Skin of body (tissue), 2 donors: ENCODE measurements around the gene NUP205. TPM values are rescaled to one million over a fixed set of nuclear protein-coding genes. Genes with fewer than 3 reads are reported as not detected.
A peak's percentile ranks its signal among the peaks of the same experiment; 100 is the strongest.
"Not testable (repeated sequence)": the region's sequence is repeated elsewhere in the genome, so short reads cannot be mapped to it uniquely, and the experiment has no call there.

Experiments
- DNase-seq: peaks from one replicate; lab custom pipeline; 2025; lab: John Stamatoyannopoulos, UW
- total RNA-seq: library from RNA; depleted of rRNA; stranded (reverse); fragments of >200 nt; gene quantifications from one replicate; pipeline ENCODE4 v1.2.3, GENCODE V29; 2014

The NUP205 gene
- total RNA-seq, 1 donor from 2014 or later, result 35.5 TPM

DNA sequence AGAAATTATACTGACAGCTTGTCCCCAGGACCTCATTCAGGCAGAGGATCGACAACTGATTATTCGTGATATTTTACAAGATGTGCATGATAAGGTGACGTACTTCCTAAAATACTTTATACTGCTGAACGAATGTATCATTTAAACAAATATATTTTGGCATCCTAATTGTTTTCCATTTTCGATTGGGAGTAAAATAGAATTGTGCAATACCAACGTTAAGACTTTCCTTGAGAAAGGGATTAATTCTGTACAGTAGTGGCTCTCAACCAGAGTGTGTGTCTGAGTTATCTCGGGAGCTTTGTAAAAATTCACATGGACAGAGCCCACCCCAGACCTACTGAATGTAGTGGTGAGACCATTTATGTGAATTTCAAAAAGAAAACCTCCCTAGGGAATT is 60.8 kb downstream of the NUP205 start:
- DNase-seq, result no peak

GRCh38 chr7:135620447-135620846 is 62.7 kb downstream of the NUP205 start:
- no peak for DNase-seq

GRCh38 chr7:135620980-135621850 is 63.5 kb downstream of the NUP205 start:
- peak; percentile 32 for DNase-seq

DNA sequence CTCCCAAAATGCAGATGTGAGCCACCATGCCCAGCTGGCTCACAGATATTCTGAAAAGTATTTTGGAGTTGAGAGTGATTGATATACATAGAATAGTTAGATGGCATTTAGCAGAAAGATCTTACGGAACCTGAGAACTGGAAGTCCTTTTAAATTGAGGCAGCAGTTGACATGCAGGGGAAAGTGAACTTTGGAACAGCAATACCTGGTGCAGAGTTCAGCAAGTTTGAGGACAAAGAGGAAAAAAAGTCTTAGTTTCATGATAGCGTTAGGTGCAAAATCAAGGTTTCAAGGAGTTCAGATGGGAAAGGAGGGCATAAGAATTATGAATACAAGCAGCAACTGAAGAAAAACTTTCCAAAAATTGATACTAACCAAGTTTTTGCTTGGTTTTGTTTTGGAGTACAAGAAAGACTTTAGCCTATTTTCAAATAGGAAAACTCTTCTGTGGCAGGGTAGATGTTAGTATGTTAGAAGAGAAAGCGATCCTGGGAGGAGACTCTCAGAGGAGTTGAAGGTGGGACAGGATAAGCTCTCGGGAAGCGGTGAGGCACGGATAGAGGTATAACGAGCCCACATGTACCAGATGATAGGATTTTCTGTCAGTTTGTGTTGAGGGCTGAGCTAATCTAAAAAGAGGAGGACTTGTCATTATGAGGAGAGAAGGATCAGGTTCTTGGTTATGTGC is 76.6 kb downstream of the NUP205 start:
- DNase-seq, result no peak

DNA sequence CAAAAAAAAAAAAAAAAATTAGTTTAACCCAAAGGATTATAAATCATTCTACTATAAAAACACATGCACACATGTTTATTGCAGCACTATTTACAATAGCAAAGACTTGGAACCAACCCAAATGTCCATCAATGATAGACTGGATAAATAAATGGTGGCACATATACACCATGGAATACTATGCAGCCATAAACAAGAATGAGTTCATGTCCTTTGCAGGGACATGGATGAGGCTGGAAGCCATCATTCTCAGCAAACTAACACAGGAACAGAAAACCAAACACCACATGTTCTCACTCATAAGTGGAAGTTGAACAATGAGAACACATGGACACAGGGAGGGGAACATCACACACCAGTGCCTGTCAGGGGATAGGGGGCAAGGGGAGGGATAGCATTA is 82.0 kb downstream of the NUP205 start:
- not testable (repeated sequence) for DNase-seq

DNA sequence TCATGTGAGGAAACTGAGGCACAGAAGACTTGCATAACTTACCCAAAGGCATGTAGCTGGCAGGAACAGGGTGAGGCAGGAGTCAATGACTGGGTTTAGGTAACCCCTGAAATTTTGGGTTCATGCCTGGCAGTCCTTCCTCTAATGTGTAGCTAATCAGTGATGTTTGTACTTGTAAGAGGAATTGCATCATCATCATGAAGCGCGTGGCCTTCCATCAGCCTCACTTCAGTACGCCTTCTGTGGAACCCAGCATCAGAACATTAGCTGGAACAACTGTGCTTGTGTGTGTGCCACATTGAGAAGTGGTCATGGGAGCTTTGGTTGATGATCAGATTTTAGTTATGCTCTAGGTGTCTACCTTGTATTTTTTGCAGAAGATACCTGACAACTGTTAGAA is 86.4 kb downstream of the NUP205 start:
- no peak for DNase-seq

GRCh38 chr7:135644729-135645128 is 87.0 kb downstream of the NUP205 start:
- no peak for DNase-seq

- peak; percentile 25 for DNase-seq
Observed at GRCh38 chr7:135645296-135645904, 87.7 kb downstream of the NUP205 start.

- DNase-seq, result no peak
Observed at GRCh38 chr7:135647755-135648154, 90.0 kb downstream of the NUP205 start.

DNA sequence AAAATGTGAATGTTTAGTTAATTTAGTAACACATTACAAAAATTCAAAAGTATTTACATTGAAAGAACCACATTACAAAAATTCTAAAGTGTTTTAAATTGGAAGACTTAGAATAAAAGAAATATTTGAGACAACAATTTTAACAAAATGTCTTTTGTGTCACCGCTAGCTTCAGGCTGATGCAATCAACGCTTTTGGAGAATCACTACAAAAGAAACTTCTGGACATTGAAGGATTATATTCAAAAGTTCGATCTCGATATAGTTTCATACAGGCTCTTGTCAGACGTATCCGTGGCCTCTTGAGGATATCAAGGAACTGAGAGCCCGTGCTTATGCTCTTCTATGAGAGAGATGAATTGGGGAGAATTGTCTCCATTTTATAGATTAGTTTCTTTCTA is 90.5 kb downstream of the NUP205 start:
- no peak for DNase-seq

GRCh38 chr7:135650831-135651573 is 93.3 kb downstream of the NUP205 start:
- peak; percentile 27 for DNase-seq

DNA sequence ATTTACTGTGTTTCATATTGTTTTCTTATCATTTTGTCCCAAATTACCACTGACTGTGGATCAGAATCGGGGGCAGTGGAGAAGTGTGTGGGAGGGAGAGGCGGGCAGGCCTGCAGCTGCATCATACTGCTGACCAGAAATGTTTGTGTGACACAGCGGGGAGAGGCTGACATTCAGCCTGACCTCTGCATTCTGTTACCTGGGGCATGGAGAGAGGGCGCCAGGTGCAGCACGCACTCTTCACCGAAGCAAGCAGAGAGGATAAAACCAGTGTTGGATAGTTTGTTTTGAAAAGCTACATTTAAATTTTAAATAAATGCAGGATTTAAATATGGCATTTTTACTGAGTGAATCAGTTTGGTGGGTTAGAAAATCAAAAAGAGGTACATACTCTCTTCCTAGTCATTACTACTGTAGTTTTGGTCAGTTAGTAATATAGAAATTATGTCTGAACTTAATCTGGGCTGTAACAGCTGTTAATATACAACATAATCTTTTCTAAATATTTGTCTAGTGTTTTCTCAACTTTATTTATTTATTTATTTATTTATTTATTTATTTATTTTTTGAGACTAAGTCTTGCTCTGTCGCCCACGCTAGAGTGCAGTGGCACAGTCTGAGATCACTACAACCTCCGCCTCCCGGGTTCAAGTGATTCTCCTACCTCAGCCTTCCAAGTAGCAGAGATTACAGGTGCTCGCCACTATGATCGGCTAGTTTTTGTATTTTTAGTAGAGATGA is 95.8 kb downstream of the NUP205 start:
- DNase-seq, result no peak

DNA sequence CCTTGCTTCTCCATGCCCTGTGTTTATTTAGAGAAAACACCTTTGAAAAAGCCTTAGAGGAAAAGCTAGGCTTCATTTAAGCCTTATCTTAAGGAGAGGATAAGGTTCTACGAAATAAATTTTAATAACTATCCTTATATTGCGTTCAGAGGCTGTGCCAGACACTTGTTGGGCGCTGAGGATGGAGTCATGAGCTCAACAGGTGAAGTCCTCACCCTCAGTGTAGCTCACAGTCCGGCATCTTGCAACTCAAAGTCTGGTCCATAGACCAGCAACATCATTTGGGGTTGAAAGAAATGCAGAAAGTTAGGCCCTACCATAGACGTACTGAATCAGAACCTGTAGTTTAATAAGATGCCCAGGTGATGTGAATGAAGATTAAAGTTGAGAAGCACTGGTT is 100.8 kb downstream of the NUP205 start:
- no peak for DNase-seq

GRCh38 chr7:135659159-135659846 is 101.6 kb downstream of the NUP205 start:
- DNase-seq, result no peak

- no peak for DNase-seq
Observed at GRCh38 chr7:135661311-135662122, 103.8 kb downstream of the NUP205 start.

DNA sequence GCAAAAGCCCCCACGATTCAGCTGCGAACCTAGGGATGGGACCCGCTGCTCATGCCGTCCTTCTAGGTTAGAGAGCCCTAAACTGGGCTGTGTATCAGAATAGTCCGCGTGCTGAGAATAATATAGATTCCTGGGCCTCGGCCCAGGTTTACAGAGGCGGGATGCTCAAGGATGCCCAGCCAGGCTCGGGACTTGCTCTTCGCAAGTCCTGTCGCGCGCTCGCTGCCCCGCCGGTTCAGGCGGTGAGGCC is 104.3 kb downstream of the NUP205 start:
- no peak for DNase-seq

DNA sequence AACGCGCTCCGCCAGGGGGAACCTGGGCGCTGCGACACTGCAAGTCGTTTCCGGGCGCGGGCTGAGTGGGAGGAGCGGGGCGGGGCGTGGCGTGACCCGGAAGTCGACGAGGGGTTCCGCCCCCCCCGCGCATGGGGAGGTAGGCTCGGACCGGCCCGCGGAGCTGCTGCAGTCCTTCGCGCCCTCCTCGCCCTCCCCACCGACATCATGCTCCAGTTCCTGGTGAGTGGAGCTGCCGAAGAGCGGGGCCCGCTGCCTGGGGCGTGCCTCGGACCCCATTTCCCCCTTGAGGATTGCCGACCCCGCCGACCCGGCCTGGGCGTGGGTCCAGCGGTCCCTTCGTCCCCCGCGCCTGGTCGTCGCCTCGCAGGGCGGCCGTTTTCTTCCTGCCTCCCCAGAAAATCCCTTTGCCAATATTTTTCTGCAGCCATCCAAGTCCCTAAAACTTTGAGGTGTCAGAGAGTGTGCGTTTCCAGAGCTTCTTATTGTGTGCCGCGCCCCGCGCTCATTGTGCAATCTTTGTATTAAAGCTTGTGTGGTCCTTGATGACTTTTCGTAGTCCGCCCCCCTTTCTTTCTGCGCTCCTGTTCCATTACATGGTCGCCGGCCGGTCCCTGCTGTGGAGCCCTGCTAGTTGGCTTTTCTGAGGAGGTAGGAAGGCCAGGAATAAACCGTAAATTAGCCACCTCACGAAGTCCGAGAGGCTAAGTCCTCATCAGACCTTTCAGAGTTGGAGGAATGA is 104.8 kb downstream of the NUP205 start, which contains the start of gene STMP1:
STMP1 (plus strand) TSS at position 142 of the 742 bp plus-strand sequence.
- peak; percentile 93 for DNase-seq

GRCh38 chr7:135664046-135664589 is 106.4 kb downstream of the NUP205 start:
- no peak for DNase-seq

- DNase-seq, result no peak
Observed at GRCh38 chr7:135665042-135665441, 107.3 kb downstream of the NUP205 start.
